HG03103 (cell line): ENCODE results near the gene NKAIN4.
"Not testable (repeated sequence)": the region's sequence is repeated elsewhere in the genome, so short reads cannot be mapped to it uniquely, and the experiment has no call there.

Experiments
- ATAC-seq: cut with Tn5 transposase; IDR thresholded peaks from one replicate; pipeline ENCODE4 v1.9.1; 2021; ENCODE audit warnings: low read depth; ENCODE audit not compliant: unreplicated experiment

NKAIN4 gene

GRCh38 chr20:63258781-63259180 is 4.5 kb upstream of the NKAIN4 start:
- no peak for ATAC-seq

DNA sequence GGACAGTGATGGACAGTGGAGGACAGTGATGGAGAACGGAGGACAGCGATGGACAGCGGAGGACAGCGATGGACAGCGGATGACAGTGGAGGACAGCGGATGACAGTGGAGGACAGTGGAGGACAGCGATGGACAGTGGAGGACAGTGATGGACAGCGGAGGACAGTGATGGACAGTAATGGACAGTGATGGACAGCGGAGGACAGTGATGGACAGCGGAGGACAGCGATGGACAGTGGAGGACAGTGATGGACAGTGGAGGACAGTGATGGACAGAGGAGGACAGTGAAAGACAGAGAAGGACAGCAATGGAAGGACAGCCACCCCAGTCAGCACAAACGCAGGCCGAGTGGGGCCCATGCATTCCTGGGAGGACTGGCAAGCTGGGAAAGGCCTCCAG is 3.4 kb upstream of the NKAIN4 start:
- ATAC-seq = no peak

- ATAC-seq = no peak
Measured at GRCh38 chr20:63256954-63257353, 2.7 kb upstream of the NKAIN4 start.

DNA sequence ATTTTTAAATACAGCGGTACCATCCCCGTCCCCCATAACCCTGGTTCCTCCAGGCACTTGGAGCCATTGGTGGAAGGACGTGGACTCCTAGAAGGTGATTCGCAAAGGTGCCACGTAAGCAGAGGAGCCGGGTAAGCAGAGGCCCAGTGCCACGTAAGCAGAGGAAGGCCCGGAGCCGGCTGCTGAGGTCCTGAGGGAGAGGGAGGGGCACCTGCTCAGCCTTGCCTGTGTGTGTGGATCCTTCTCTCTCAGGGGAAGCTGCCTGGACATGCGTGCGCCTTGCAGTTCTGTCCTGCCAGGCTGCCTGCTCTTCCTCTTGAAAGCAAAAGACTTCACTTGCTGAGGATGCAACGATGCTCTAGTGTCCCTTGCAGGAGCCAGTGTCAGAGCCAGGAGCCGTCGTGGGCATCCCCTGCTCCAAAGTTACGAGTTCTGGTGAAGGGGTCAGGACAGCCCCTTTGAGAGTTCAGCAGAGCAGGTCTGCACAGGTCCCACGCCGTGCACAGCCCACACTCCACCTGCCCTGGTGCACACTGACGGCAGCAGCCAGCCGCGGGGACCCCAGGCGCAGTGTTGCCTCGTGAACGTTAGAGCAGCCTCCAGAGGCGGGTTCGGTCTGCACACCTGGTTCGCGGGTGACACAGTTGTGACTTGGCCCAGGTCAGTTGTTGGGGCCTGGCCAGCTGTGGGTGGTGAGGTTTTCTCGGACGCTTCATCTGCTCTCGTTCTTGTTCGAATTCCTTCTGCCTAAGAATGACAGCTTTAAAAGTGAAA is 1.9 kb upstream of the NKAIN4 start:
- ATAC-seq = no peak

DNA sequence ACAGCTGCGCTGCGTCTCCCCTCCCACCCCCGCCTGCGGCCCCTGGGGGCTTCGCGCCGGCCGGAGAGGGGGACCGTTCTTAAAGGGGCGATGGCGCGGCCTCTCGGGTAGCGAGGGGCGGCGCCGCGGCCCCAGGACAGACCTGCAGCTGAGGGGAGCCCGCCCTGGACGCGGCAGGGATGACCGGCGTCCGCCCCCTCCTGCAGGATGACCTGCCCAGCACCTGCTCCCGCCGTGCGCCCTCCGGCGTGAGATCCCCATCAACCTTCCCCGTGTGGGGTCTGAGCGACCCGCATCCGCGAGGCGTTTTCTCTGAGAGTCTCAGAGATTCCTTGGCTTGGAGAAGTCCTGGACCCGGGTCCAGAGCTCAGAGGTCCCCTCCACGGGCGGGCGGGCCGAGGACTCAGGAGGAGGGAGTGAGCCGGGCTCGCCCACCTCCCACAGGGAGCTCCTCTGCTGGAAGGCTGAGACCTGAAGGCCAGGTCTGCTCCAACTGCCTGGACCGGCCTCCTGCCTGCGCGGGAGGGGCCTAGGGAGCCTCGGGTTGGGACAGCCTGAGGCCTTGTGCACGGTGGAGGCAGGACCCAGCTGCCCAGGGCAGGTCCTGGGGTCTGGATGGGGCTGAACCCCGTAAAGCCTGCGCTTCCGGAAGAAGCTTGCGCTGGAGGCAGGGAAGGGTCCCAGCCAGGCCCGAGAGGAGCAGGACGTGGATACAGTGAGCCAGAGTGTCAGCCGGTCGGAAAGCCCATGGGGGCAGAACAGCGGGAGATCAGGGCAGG is 532 bp upstream of the NKAIN4 start:
- no peak for ATAC-seq

DNA sequence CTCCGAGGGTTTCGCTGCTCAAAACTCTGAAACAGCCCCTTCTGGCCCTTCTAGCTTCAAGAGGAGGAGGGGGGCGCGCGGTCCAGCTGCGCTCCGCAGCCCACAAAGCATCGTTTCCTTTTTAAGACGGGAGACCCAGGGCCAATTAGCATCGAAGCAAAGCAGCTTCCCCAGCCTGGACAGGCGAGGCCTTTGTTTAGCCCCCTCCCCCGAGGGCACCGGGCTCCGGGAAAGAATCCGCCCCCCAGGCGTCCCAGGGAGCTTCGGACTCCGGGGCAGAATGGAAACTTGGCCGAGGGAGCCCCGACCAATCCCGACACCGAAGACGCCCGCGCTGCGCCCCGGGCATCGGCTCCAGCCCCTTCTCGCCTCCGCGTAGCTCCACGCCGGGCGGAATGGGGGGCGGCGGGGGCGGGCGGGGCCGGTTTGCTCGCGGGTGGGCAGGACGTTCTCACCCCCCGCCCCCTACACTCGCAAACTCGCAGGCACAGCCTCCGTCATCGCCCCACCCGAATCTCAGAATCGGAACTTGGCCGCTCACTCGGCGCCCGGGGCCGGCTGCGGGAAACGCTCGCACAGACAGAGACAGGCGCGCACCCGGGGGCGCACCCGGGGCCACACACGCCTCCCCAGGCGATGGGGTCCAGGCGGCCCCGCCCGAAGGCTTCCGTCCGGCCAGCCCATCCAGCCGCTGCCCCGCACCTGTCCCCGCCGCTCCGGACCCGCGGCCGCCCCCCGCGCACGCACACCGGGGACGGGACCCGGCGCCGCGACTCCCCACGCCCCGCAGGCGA is 628 bp downstream of the NKAIN4 start:
- no peak for ATAC-seq

GRCh38 chr20:63253065-63253437 is 1.2 kb downstream of the NKAIN4 start:
- no peak for ATAC-seq

- ATAC-seq = no peak
Measured at GRCh38 chr20:63252284-63252711, 2.0 kb downstream of the NKAIN4 start.

DNA sequence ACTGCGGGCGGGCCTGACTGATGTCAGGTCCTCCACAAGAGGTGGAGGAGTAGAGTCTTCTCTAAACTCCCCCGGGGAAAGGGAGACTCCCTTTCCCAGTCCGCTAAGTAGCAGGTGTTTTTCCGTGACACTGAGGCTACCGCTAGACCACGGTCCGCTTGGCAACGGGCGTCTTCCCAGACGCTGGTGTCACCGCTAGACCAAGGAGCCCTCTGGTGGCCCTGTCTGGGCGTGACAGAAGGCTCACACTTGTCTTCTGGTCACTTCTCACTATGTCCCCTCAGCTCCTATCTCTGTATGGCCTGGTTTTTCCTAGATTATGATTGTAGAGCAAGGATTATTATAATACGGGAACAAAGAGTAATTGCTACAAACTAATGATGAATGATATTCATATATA is 2.9 kb downstream of the NKAIN4 start:
- not testable (repeated sequence) for ATAC-seq

GRCh38 chr20:63249891-63250290 is 4.4 kb downstream of the NKAIN4 start:
- ATAC-seq = no peak

DNA sequence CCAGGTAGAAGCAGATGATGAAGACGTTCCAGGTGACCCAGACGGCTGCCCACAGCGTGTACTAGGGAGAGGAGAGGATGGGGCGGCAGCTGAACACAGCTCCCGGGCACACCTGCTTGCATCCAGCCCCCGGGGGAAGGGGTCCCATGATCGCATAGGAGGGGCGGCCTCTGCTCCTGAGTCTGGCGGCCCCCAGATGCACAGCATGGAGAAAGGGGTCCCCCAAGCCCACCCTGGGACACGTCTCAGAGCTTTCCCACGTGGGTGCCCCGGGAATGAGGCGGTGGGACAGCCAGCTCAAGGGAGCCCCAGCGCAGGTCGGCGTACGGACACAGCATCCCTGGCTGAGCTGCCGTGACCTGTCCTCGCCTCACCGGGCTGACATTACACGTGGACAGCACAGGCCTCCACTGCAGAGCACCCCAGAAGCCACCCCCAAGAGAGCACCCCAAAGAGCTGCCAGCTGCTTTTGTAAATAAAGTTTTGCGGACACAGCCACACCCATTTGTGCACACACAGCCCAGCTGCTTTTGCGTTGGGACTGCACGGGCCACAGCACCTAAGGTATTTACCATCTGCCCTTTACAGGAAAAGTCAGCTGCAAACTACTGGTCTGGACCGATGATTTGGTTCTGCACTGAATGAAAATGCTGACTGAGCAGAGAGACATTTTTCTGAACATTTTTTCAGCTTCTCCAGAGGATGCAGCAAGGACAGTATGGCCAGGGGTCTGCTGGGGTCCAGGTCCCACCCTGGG is 5.2 kb downstream of the NKAIN4 start:
- ATAC-seq = no peak

GRCh38 chr20:63247671-63248228 is 6.5 kb downstream of the NKAIN4 start:
- no peak for ATAC-seq

- no peak for ATAC-seq
Measured at GRCh38 chr20:63246490-63247288, 7.6 kb downstream of the NKAIN4 start.

GRCh38 chr20:63244468-63244867 is 9.8 kb downstream of the NKAIN4 start:
- ATAC-seq = no peak

- ATAC-seq = no peak
Measured at GRCh38 chr20:63243604-63244247, 10.5 kb downstream of the NKAIN4 start.

- ATAC-seq = no peak
Measured at GRCh38 chr20:63242736-63243135, 11.5 kb downstream of the NKAIN4 start.

- no peak for ATAC-seq
Measured at GRCh38 chr20:63241272-63241671, 13.0 kb downstream of the NKAIN4 start.

- no peak for ATAC-seq
Measured at GRCh38 chr20:63240004-63240403, 14.3 kb downstream of the NKAIN4 start.

GRCh38 chr20:63239431-63239830 is 14.8 kb downstream of the NKAIN4 start:
- ATAC-seq = no peak
